Glomerular visceral epithelial cell (primary cell): ENCODE data around the gene CHAF1B.

Source experiments
- DNase-seq: peaks from one replicate; pipeline ENCODE4 v3.0.0-alpha.2; 2016; ENCODE audit errors: extremely low spot score

The CHAF1B gene

DNA sequence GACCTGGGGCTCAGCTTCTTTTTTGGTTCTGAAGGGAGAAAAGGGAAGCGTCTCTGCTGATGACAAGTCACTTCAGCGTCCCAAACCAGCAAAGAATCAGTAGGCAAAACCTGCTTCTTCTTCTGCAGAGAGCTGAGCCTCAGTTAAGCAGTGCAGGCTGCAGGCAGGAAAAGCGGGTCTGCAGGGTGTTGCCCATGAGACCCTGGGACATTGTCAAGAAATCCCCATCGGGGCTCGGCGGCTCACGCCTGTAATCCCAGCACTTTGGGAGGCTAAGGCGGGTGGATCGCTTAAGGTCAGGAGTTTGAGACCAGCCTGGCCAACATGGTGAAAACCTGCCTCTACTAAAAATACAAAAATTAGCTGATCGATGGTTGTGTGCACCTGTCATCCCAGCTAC lies 78.0 kb downstream of the CHAF1B start:
- DNase-seq = no peak

DNA sequence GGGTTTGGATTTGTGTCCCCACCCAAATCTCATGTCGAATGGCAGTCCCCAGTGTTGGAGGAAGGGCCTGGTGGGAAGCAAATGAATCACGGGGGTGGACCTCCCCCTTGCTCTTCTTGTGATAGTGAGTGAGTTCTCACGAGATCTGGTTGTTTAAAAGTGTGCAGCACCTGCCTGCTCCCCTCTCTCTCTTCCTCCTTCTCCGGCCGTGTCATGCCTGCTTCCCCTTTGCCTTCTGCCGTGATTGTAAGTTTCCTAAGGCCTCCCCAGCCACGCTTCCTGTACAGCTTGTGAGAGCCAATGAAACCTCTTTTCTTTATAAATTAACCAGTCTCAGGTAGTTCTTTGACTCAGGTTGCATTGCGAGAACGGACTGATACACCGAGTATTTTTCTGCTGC lies 78.8 kb downstream of the CHAF1B start:
- DNase-seq = no peak

GRCh38 chr21:36464590-36464989 lies 79.4 kb downstream of the CHAF1B start:
- DNase-seq = no peak

- DNase-seq = no peak
Measured at GRCh38 chr21:36465478-36465877, 80.3 kb downstream of the CHAF1B start.

- no peak for DNase-seq
Measured at GRCh38 chr21:36466061-36466511, 80.9 kb downstream of the CHAF1B start.
